ENCODE results near the gene OMG.

OMG gene

GRCh38 chr17:31321966-31322365 lies 24.9 kb upstream of the OMG start:
- no peak overlapping the region for H3K4me3 ChIP-seq (ENCODE audit: low read length)
- no peak for TF ChIP-seq CTCF (IDR thresholded peaks at IDR 0.05; ENCODE audit: insufficient read depth, low read depth, low read length, missing control alignments)
- DNase-seq (ENCODE audit: low read depth), result no peak

GRCh38 chr17:31321481-31321880 lies 24.4 kb upstream of the OMG start, which contains the start of gene EVI2A:
TSS of gene EVI2A (minus strand) at chr17:31321622. CDS start at chr17:31319013, 2,609 bp downstream.
- TF ChIP-seq CTCF (IDR thresholded peaks at IDR 0.05; ENCODE audit: insufficient read depth, low read depth, low read length, missing control alignments), result no peak
- peak; percentile 58 for DNase-seq (ENCODE audit: low read depth)
- no peak within 1 kb of the TSS for H3K4me3 ChIP-seq (ENCODE audit: low read length)

GRCh38 chr17:31320791-31321190 lies 23.8 kb upstream of the OMG start:
- DNase-seq (ENCODE audit: low read depth), result no peak
- TF ChIP-seq CTCF (IDR thresholded peaks at IDR 0.05; ENCODE audit: insufficient read depth, low read depth, low read length, missing control alignments), result no peak
- H3K4me3 ChIP-seq (ENCODE audit: low read length), result no peak overlapping the region

GRCh38 chr17:31320241-31320640 lies 23.2 kb upstream of the OMG start:
- H3K4me3 ChIP-seq (ENCODE audit: low read length), result no peak overlapping the region
- no peak for DNase-seq (ENCODE audit: low read depth)
- no peak for TF ChIP-seq CTCF (IDR thresholded peaks at IDR 0.05; ENCODE audit: insufficient read depth, low read depth, low read length, missing control alignments)

- no peak for DNase-seq (ENCODE audit: low read depth)
- H3K4me3 ChIP-seq (ENCODE audit: low read length), result no peak overlapping the region
- no peak for TF ChIP-seq CTCF (IDR thresholded peaks at IDR 0.05; ENCODE audit: insufficient read depth, low read depth, low read length, missing control alignments)
Observed at GRCh38 chr17:31318851-31319661, 22.0 kb upstream of the OMG start.

GRCh38 chr17:31318298-31318801 lies 21.3 kb upstream of the OMG start:
- TF ChIP-seq CTCF (IDR thresholded peaks at IDR 0.05; ENCODE audit: insufficient read depth, low read depth, low read length, missing control alignments), result no peak
- H3K4me3 ChIP-seq (ENCODE audit: low read length), result no peak overlapping the region
- DNase-seq (ENCODE audit: low read depth), result peak; percentile 88

GRCh38 chr17:31314782-31315100 lies 17.7 kb upstream of the OMG start:
- H3K4me3 ChIP-seq (ENCODE audit: low read length), result no peak overlapping the region
- no peak for TF ChIP-seq CTCF (IDR thresholded peaks at IDR 0.05; ENCODE audit: insufficient read depth, low read depth, low read length, missing control alignments)
- no peak for DNase-seq (ENCODE audit: low read depth)
